NK-92 treated with Interleukin-12 subunit alpha and Interleukin-12 subunit beta, amount 100 ng/mL, for 24 hours (cell line): ENCODE results near the gene RNASE1.
"Not testable (repeated sequence)": the region's sequence is repeated elsewhere in the genome, so short reads cannot be mapped to it uniquely, and the experiment has no call there.

Experiments used
- DNase-seq: peaks from one replicate; lab custom pipeline; 2025; lab: John Stamatoyannopoulos, UW

Gene RNASE1

GRCh38 chr14:20772650-20773049, 30.0 kb downstream of the RNASE1 start:
- no peak for DNase-seq

- DNase-seq = no peak
Measured at GRCh38 chr14:20769421-20769820, 33.2 kb downstream of the RNASE1 start.

DNA sequence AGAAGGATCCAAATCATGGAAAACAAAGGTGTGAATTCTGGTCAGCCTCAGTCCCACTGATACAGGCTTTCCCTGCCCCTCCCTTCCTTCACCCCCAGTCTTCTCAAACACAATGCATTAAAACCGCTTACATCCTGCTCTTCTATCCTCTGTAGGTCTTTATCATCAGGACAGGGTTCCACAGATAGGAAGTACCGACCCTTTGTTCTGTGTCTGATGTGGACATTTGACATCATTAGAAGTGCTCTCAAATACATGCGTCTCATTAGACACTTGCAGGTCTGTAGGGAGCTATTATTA, 34.1 kb downstream of the RNASE1 start:
- no peak for DNase-seq

DNA sequence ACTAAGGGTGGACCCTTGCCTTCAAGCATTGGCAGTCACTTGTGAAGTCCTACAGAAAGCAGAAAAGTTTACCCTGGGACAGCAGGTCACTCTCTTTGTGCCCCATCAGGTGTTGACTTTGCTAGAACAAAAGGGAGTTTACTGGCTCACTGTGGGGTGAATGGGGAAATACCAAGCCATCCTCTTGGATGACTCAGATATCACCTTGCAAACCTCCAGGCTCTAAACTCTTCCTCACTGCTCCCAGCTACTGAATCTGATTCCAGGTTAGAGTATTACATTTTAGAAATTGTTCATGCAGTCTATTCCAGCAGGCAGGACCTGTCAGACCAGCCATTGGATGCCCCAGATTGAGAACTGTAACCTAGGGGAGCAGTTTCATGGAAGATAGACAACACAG, 41.7 kb downstream of the RNASE1 start:
- DNase-seq = no peak

GRCh38 chr14:20759465-20759864, 43.2 kb downstream of the RNASE1 start:
- not testable (repeated sequence) for DNase-seq

DNA sequence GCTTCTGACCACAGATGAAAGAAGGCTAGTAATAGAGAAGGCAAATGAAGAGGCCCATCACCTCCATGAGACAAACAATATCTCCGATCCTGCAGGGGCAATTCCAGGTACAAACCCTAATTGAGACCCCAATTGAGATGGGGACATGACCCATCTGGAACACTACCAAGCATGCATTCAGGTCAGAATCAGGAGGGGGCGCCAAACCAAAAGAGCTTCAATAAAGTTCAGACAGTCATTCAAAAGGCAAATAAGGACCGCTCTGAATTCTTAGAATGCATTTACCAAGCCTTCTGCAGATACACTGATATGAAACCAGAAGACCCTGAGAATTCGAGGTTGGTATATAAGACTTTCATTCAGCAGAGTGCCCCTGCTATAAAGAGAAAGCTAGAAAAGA, 44.7 kb downstream of the RNASE1 start:
- no peak for DNase-seq

DNA sequence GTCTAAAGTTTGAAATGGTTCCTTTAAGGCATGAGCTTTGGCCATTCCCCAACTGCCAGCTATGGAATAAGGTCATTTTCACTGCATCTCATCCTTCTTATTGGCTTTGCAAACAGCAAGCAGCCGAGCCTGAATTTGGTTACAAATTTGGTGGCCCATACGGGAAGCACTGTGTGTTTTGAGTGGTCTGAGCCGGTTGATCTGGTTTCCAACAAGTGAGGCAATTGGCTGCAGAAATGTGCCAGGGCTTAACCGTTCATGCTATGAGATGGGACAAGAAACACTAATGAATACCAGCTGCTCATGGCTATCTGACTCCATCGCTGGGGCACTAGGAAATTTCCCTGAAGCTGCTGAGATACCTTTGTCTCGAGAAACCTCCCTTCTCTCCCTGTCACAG, 47.6 kb downstream of the RNASE1 start:
- DNase-seq = no peak

DNA sequence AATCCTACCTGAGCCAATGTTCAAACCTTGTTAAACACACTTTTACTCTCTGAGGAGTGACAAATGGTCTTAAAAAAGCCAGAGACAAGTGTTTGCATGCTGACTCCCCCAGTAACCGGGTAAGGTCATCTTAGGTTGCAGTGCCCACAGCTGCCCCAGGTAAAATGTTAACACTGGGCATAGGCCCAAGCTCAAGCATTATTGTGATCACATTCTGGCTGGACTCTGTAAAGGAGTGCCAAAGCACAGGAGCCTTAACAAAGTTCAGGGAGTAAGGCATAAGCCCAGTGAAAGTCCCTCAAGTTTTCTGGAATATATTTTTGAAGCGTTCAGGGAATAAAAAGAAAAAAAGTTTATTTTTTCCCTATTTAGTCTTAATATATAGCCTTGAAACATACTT, 48.3 kb downstream of the RNASE1 start:
- no peak for DNase-seq

DNA sequence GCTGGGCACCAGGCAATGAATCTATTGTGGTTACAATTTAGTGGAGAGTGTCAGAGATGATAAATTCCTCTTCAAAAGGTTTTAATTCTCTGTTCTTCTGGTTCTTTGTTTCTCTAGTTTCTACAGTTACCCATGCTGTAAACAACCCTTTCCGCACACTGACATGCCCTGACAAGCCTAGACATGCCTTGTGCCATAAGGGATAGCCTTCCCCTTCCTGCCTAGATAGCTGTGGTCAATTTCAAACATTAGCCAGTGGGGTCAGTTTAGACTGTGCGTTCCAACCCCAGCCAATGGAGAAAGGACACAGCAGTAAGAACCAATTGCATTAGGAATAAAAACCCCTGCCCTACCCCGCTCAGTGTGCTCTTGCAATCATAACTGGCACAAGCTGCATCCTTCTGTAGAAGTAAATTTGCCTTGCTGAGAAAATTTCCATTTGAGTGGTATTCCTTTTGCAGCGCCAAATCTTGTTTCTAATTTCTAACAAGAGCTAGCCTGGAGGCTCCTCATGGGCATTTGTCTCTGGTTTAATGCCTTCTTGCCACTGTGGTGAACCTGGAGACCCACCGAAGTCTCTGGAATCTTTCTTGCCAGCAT, 50.6 kb downstream of the RNASE1 start:
- no peak for DNase-seq
